ENCODE measurements around the gene GTF3C5. TPM values are rescaled to one million over a fixed set of nuclear protein-coding genes. Genes with fewer than 3 reads are reported as not detected.

Gene GTF3C5
- total and polyA plus RNA-seq, 7 experiments from 2014 or later, result 39.9 to 77.9 (median 48.8) TPM

- H3K4me1 Mint-ChIP-seq, result peaks cover 0 to 3% (median 0%) of the 10 kb centered on the region in 7 donors
- Histone ChIP-seq H3K36me3 (ENCODE audit: control insufficient read depth in 2 of 3, insufficient read depth in 3 of 3, low read length in 3 of 3) (peaks cover 42 to 91% (median 42%) of the 10 kb centered on the region in 3 experiments), H3K4me1 (ENCODE audit: control insufficient read depth in 2 of 2, insufficient read depth in 2 of 2, low read length in 2 of 2) (no peaks in the 10 kb centered on the region), H3K9me3 (ENCODE audit: control insufficient read depth in 2 of 3, low read length in 3 of 3) (no peaks in the 10 kb centered on the region), H3K27ac (ENCODE audit: low read depth, low read length) (no peak overlapping the region), H3K27me3 (ENCODE audit: control insufficient read depth in 2 of 2, insufficient read depth in 2 of 2, low read length in 2 of 2) (no peaks in the 10 kb centered on the region), H3K4me3 (ENCODE audit: low read length) (no peak overlapping the region)
- peaks cover 0 to 2% (median under 1%) of the 10 kb centered on the region in 11 donors for H3K9me3 Mint-ChIP-seq
- H3K4me3 Mint-ChIP-seq, result no peak overlapping the region
- no peak overlapping the region for H3K27ac Mint-ChIP-seq
- peaks cover 12 to 51% (median 30%) of the 10 kb centered on the region in 5 donors for H3K36me3 Mint-ChIP-seq
- intact Hi-C loops (cut with micrococcal nuclease), result loop anchor here (2.0 kb wide), 2 partner anchors 19 to 235 kb away; partner anchors contain the start of genes RALGDS (in 1 of the 2) and SURF6 (in 1 of the 2)
- no peak for DNase-seq
- ChIA-PET CTCF (interaction anchor here (0.8 to 10.6 kb wide), 6 partner anchors 14 to 79 kb away, joined by 3 to 161 read pairs (median 4); no protein-coding TSS in a partner anchor), POLR2A (interaction anchor here (0.7 to 2.4 kb wide), 5 partner anchors 42 to 385 kb away, joined by 3 to 13 read pairs (median 4); partner anchors contain the start of gene GTF3C5)
- ATAC-seq, result no peak
- H3K27me3 Mint-ChIP-seq, result no peaks in the 10 kb centered on the region
These were observed 70.8 kb downstream of the GTF3C5 start for GRCh38 chr9:133101356-133102189.

- Histone ChIP-seq H3K9me3 (ENCODE audit: control insufficient read depth in 2 of 3, low read length in 3 of 3) (no peaks in the 10 kb centered on the region), H3K36me3 (ENCODE audit: control insufficient read depth in 2 of 3, insufficient read depth in 3 of 3, low read length in 3 of 3) (peaks cover 40 to 93% (median 50%) of the 10 kb centered on the region in 3 experiments), H3K27me3 (ENCODE audit: control insufficient read depth in 2 of 2, insufficient read depth in 2 of 2, low read length in 2 of 2) (no peaks in the 10 kb centered on the region), H3K4me1 (ENCODE audit: control insufficient read depth in 2 of 2, insufficient read depth in 2 of 2, low read length in 2 of 2) (no peaks in the 10 kb centered on the region), H3K27ac (ENCODE audit: low read depth, low read length) (no peak overlapping the region), H3K4me3 (ENCODE audit: low read length) (no peak overlapping the region)
- intact Hi-C loops (cut with micrococcal nuclease), result loop anchor here (1.0 to 2.0 kb wide), 3 partner anchors 18 to 234 kb away; partner anchors contain the start of genes RALGDS (in 1 of the 2) and SURF6 (in 1 of the 2)
- peaks cover 13 to 48% (median 30%) of the 10 kb centered on the region in 5 donors for H3K36me3 Mint-ChIP-seq
- no peaks in the 10 kb centered on the region for H3K27me3 Mint-ChIP-seq
- H3K4me3 Mint-ChIP-seq, result no peak overlapping the region
- peak overlapping the region in 1 of 9 donors; percentile 64 for H3K27ac Mint-ChIP-seq
- ATAC-seq, result no peak
- no peak for DNase-seq
- H3K4me1 Mint-ChIP-seq, result peaks cover 0 to 4% (median 0%) of the 10 kb centered on the region in 7 donors
- H3K9me3 Mint-ChIP-seq, result peaks cover 0 to 2% (median 0%) of the 10 kb centered on the region in 11 donors
- ChIA-PET CTCF (interaction anchor here (0.6 to 10.6 kb wide), 10 partner anchors 13 to 441 kb away, joined by 3 to 161 read pairs (median 3); no protein-coding TSS in a partner anchor), POLR2A (interaction anchor here (1.6 to 2.4 kb wide), 3 partner anchors 42 to 72 kb away, joined by 4 to 13 read pairs (median 5); partner anchors contain the start of gene GTF3C5)
These were observed 71.6 kb downstream of the GTF3C5 start for GRCh38 chr9:133102190-133103021.

DNA sequence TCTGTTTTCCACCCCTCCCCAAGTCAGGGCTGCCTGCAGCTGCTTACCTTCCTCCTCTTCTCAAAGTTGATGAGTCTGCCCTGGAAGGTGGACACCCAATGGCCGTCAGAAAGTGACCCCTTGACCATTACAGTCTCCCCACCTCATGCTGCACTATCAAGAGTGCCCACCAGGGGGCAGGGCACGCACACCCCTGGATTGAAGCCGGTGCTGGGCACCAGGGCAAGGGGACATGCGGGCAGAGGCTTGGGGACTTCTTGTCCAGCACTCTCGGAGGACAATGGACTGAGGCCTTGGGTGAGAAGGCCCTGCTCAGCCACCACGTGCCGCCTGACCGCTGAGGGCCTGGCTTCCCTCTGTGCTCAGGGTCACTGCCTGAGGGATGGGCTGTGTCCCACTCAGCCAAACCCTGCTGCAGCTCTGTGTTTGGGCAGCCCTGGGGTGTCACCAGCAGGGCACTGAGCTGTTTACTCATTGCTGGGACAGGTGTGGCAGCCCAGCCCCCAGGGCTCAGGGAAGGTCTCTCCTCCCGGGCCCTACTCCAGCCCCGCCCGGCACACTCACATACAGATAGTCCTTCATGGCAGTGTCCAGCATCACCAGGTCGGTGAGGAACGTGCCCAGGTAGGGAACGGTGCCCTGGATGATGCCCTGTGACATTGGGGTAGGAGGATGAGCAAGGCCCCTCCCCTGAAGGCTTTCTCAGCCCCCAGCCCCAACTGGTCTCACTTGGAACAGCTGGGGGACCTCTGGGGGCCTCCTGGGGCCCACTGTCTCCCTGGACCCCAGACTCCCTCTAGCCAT lies 72.6 kb downstream of the GTF3C5 start:
- H3K4me3 ChIP-seq (ENCODE audit: low read length), result no peak overlapping the region
- Mint-ChIP-seq H3K27ac (peak overlapping the region in 6 of 9 donors; percentile 25 to 82 (median 60)), H3K36me3 (peaks cover 13 to 43% (median 20%) of the 10 kb centered on the region in 5 donors), H3K9me3 (no peaks in the 10 kb centered on the region), H3K4me1 (peaks cover 0 to 4% (median 0%) of the 10 kb centered on the region in 7 donors), H3K27me3 (no peaks in the 10 kb centered on the region), H3K4me3 (peak overlapping the region in 1 of 10 donors; percentile 45)
- H3K27ac ChIP-seq (ENCODE audit: low read depth, low read length), result no peak overlapping the region
- H3K27me3 ChIP-seq (ENCODE audit: control insufficient read depth in 2 of 2, insufficient read depth in 2 of 2, low read length in 2 of 2), result no peaks in the 10 kb centered on the region
- ChIA-PET POLR2A (interaction anchor here (0.5 to 2.4 kb wide), 5 partner anchors 15 to 46 kb away, joined by 3 to 13 read pairs (median 4); no protein-coding TSS in a partner anchor), CTCF (interaction anchor here (0.6 to 10.6 kb wide), 6 partner anchors 28 to 71 kb away, joined by 3 to 161 read pairs (median 4); no protein-coding TSS in a partner anchor)
- peak in 8 of 9 donors; percentile 30 to 70 (median 53) for DNase-seq
- intact Hi-C loops (cut with micrococcal nuclease), result loop anchor here (1.0 to 2.0 kb wide), 3 partner anchors 17 to 233 kb away; partner anchors contain the start of genes RALGDS (in 1 of the 2) and SURF6 (in 1 of the 2)
- H3K36me3 ChIP-seq (ENCODE audit: control insufficient read depth in 2 of 3, insufficient read depth in 3 of 3, low read length in 3 of 3), result peaks cover 30 to 93% (median 46%) of the 10 kb centered on the region in 3 experiments
- peak; percentile 84 for ATAC-seq
- no peaks in the 10 kb centered on the region for H3K4me1 ChIP-seq (ENCODE audit: control insufficient read depth in 2 of 2, insufficient read depth in 2 of 2, low read length in 2 of 2)
- no peaks in the 10 kb centered on the region for H3K9me3 ChIP-seq (ENCODE audit: control insufficient read depth in 2 of 3, low read length in 3 of 3)

- no peak overlapping the region for H3K4me3 ChIP-seq (ENCODE audit: low read length)
- intact Hi-C loops (cut with micrococcal nuclease), result loop anchor here (1.0 to 2.0 kb wide), 3 partner anchors 17 to 233 kb away; partner anchors contain the start of genes RALGDS (in 1 of the 2) and SURF6 (in 1 of the 2)
- no peak for ATAC-seq
- peaks cover 23 to 93% (median 41%) of the 10 kb centered on the region in 3 experiments for H3K36me3 ChIP-seq (ENCODE audit: control insufficient read depth in 2 of 3, insufficient read depth in 3 of 3, low read length in 3 of 3)
- Mint-ChIP-seq H3K27ac (peak overlapping the region in 1 of 9 donors; percentile 20), H3K27me3 (no peaks in the 10 kb centered on the region), H3K4me1 (peaks cover 0 to 4% (median 0%) of the 10 kb centered on the region in 7 donors), H3K36me3 (peaks cover 13 to 37% (median 18%) of the 10 kb centered on the region in 5 donors), H3K4me3 (no peak overlapping the region), H3K9me3 (no peaks in the 10 kb centered on the region)
- ChIA-PET CTCF (interaction anchor here (0.7 to 10.6 kb wide), 4 partner anchors 27 to 70 kb away, joined by 3 to 161 read pairs (median 4); no protein-coding TSS in a partner anchor), POLR2A (interaction anchor here (1.1 to 1.5 kb wide), 3 partner anchors 14 to 42 kb away, joined by 4 to 6 read pairs (median 4); no protein-coding TSS in a partner anchor)
- no peaks in the 10 kb centered on the region for H3K4me1 ChIP-seq (ENCODE audit: control insufficient read depth in 2 of 2, insufficient read depth in 2 of 2, low read length in 2 of 2)
- no peak overlapping the region for H3K27ac ChIP-seq (ENCODE audit: low read depth, low read length)
- no peak for DNase-seq
- no peaks in the 10 kb centered on the region for H3K27me3 ChIP-seq (ENCODE audit: control insufficient read depth in 2 of 2, insufficient read depth in 2 of 2, low read length in 2 of 2)
- H3K9me3 ChIP-seq (ENCODE audit: control insufficient read depth in 2 of 3, low read length in 3 of 3), result no peaks in the 10 kb centered on the region
These were observed 73.2 kb downstream of the GTF3C5 start for GRCh38 chr9:133103987-133104505.

- POLR2A ChIA-PET, result interaction anchor here (0.9 kb wide), 1 partner anchor 40 kb away, joined by 3 read pairs; no protein-coding TSS in a partner anchor
- H3K4me3 Mint-ChIP-seq, result no peak overlapping the region
These were observed 74.1 kb downstream of the GTF3C5 start for GRCh38 chr9:133104718-133105460.

More at GRCh38 chr9:133104718-133105460, 74.1 kb downstream of the GTF3C5 start:
- intact Hi-C loops (cut with micrococcal nuclease), result no loop called here
- no peak overlapping the region for H3K4me3 ChIP-seq (ENCODE audit: low read length)
- CTCF ChIA-PET, result interaction anchor here (1.5 to 10.6 kb wide), 2 partner anchors 14 to 43 kb away, joined by 3 to 161 read pairs; no protein-coding TSS in a partner anchor
- Mint-ChIP-seq H3K27me3 (no peaks in the 10 kb centered on the region), H3K36me3 (peaks cover 8 to 32% (median 13%) of the 10 kb centered on the region in 5 donors), H3K27ac (peak overlapping the region in 1 of 9 donors; percentile 25), H3K9me3 (no peaks in the 10 kb centered on the region), H3K4me1 (peaks cover 0 to 4% (median 0%) of the 10 kb centered on the region in 7 donors)
- DNase-seq (no peak), ATAC-seq (no peak)
- peaks cover 21 to 94% (median 36%) of the 10 kb centered on the region in 3 experiments for H3K36me3 ChIP-seq (ENCODE audit: control insufficient read depth in 2 of 3, insufficient read depth in 3 of 3, low read length in 3 of 3)
- no peaks in the 10 kb centered on the region for H3K9me3 ChIP-seq (ENCODE audit: control insufficient read depth in 2 of 3, low read length in 3 of 3)
- H3K27me3 ChIP-seq (ENCODE audit: control insufficient read depth in 2 of 2, insufficient read depth in 2 of 2, low read length in 2 of 2), result no peaks in the 10 kb centered on the region
- H3K4me1 ChIP-seq (ENCODE audit: control insufficient read depth in 2 of 2, insufficient read depth in 2 of 2, low read length in 2 of 2), result no peaks in the 10 kb centered on the region
- no peak overlapping the region for H3K27ac ChIP-seq (ENCODE audit: low read depth, low read length)
